K562 (cell line): ENCODE results near the gene SAMD8. TPM values are rescaled to one million over a fixed set of nuclear protein-coding genes. Genes with fewer than 3 reads are reported as not detected.
A peak's percentile ranks its signal among the peaks of the same experiment; 100 is the strongest.

Source experiments
- CHD7 ChIP-seq: fragments of 200-600 bp; sonication (generic); IDR thresholded peaks from one replicate; pipeline ENCODE4 v1.6.1; 2012; ENCODE audit warnings: mild to moderate bottlenecking, low read depth, low read length, inconsistent platforms
- COPS2 ChIP-seq: fragments of 450-650 bp; conservative IDR thresholded peaks from 2 replicates; pipeline ENCODE4 v1.6.1; 2016; ENCODE audit warnings: mild to moderate bottlenecking, moderate library complexity
- DACH1 ChIP-seq: fragments of 450-650 bp; IDR thresholded peaks from 2 replicates; pipeline ENCODE4 v1.6.1; 2018; ENCODE audit not compliant: partially characterized antibody
- ELF1 ChIP-seq: fragments of 200-800 bp; sonication (Bioruptor generic); IDR thresholded peaks from 2 replicates; pipeline ENCODE4 v1.6.1; 2016; ENCODE audit warnings: missing genetic modification characterization, missing compliant biosample characterization
- HOMEZ ChIP-seq: fragments of 250-450 bp; sonication (Bioruptor Pico); IDR thresholded peaks from 2 replicates; pipeline ENCODE4 v1.4.0; 2020; ENCODE audit warnings: mild to moderate bottlenecking, moderate library complexity
- MEF2A ChIP-seq: IDR thresholded peaks from 2 replicates; pipeline ENCODE4 v1.6.1; 2011; ENCODE audit warnings: low read depth, mild to moderate bottlenecking, low read length, moderate library complexity; ENCODE audit not compliant: control insufficient read depth
- PTBP1 ChIP-seq: fragments of 200-400 bp; formaldehyde crosslinking; IDR thresholded peaks from 2 replicates; pipeline ENCODE4 v1.6.1; 2017; ENCODE audit warnings: low read depth, low read length
- RFX7 ChIP-seq: fragments of 250-450 bp; sonication (Bioruptor Pico); IDR thresholded peaks from 2 replicates; pipeline ENCODE4 v1.5.1; 2021; ENCODE audit warnings: mild to moderate bottlenecking
- SNAPC5 ChIP-seq: fragments of 250-450 bp; sonication (Bioruptor Pico); IDR thresholded peaks from 2 replicates; pipeline ENCODE4 v1.8.0; 2021; ENCODE audit warnings: moderate library complexity, mild to moderate bottlenecking, inconsistent platforms
- SREBF2 ChIP-seq: sonication (generic); formaldehyde crosslinking; IDR thresholded peaks from 2 replicates; pipeline ENCODE4 v1.4.0; 2020; ENCODE audit warnings: mild to moderate bottlenecking, missing genetic modification reagents
- TEAD4 ChIP-seq, 2 experiments: sonication (generic) in 1 of 2; formaldehyde crosslinking in 1 of 2; IDR thresholded peaks; 2 replicates each; pipeline versions ENCODE4 v1.6.1 to v1.8.0; 2012 to 2022; ENCODE audit warnings: borderline replicate concordance in 1 of 2, inconsistent platforms in 1 of 2, low read length in 1 of 2, mild to moderate bottlenecking in 1 of 2, missing genetic modification reagents in 1 of 2
- THAP7 ChIP-seq: fragments of 250-450 bp; sonication (Bioruptor Pico); IDR thresholded peaks from 2 replicates; pipeline ENCODE4 v1.5.0; 2021
- ZNF197 ChIP-seq: fragments of 200-800 bp; sonication (Bioruptor generic); IDR thresholded peaks from 2 replicates; pipeline ENCODE4 v1.6.1; 2016; ENCODE audit warnings: low read depth, missing genetic modification characterization, missing compliant biosample characterization
- polyA plus RNA-seq, 8 experiments: library from polyadenylated mRNA; depleted of rRNA in 4 of 8; stranded (reverse) in 5 of 8; unstranded in 3 of 8; fragments of >200 nt; fragmentation: Nextera tagmentation in 2 of 8; fragmentation: Illumina TruSeq in 1 of 8; extraction: Ambion mirVana in 2 of 8; extraction: Trizol in 1 of 8; gene quantifications; 2 replicates each; pipeline versions ENCODE4 v1.2.1 to v1.2.3, GENCODE V29; 2011 to 2014; ENCODE audit warnings: inconsistent platforms in 1 of 8, missing spikeins in 1 of 8
- total RNA-seq, 7 experiments: library from RNA; depleted of rRNA in 6 of 7; stranded (reverse); fragments of >200 nt in 6 of 7; fragmentation: Illumina TruSeq in 2 of 7; extraction: Trizol in 2 of 7; gene quantifications; 2 replicates each; pipeline versions ENCODE4 v1.2.1 to v1.2.3, GENCODE V29; 2011 to 2021; ENCODE audit warnings: low replicate concordance in 1 of 7

Gene SAMD8
- total and polyA plus RNA-seq, 9 of the 15 experiments (the other 6 are each of a cell fraction or from before 2014, with no cell fraction given), result 2.7 to 16.1 (median 6.2) TPM

GRCh38 chr10:75111365-75111906 is at the start of gene SAMD8 (continued):
- no peak for TF ChIP-seq CHD7
- TF ChIP-seq COPS2, result no peak
- TF ChIP-seq RFX7 (CRISPR knock-in tag), result 0 out of 2 replicates have a peak, but pooled peaks have one; percentile 19
- TF ChIP-seq HOMEZ, result no peak
- no peak for TF ChIP-seq DACH1
- TF ChIP-seq SNAPC5, result no peak
- TF ChIP-seq ZNF197, result no peak
- TF ChIP-seq ELF1 (tag), result peak; percentile 77
- TF ChIP-seq PTBP1, result no peak
- no peak for TF ChIP-seq SREBF2 (CRISPR knock-in tag)
- no peak for TF ChIP-seq THAP7 (CRISPR knock-in tag)
- TF ChIP-seq MEF2A, result no peak
- no peak for TF ChIP-seq TEAD4 (IDR thresholded peaks at IDR 0.05; ENCODE audit: low read length)
- TF ChIP-seq TEAD4 (CRISPR knock-in tag; IDR thresholded peaks at IDR 0.05; ENCODE audit: borderline replicate concordance), result no peak
